ELF-1 (cell line): ENCODE data around the gene PSAT1.

Experiments used
- DNase-seq: peaks from one replicate; pipeline ENCODE4 v3.0.0-alpha.2; 2016; ENCODE audit warnings: low read depth, low spot score

PSAT1 gene

DNA sequence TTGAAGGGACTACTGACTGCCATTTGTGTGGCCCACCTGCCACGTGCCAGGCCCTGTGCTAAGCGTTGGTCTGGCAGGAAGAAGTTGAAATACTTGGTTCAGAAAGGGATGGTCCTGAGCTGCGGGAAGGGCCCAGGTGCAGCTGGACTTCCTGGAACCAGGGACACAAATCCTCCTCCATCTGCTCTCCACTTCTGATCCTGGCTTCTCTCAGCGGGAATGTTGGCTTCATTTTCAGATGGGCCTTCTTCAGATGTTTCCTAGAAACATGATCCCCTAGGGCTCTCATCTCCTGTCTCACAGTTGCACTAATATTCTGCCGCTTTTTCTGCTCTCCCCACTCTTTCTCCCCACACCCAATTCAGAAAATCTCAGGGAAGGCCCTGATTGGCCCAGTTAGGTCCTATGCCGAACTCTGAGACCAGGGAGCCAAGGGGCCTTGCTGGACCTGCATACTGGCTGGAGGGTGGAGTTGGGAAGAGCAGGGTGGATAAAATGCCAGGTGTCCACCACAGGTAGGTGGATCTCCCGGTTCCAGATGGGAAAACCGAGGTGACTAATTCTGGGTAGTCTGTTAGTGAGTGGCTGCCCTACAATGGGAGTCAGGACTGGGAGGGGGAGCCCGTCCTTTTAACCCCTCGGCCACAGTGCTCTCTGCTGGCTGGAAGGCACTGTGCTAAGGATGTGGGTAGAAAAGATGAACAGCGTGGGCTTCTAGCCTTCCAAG is 19.4 kb downstream of the PSAT1 start:
- DNase-seq = no peak

- DNase-seq = no peak
These were observed 22.5 kb downstream of the PSAT1 start for GRCh38 chr9:78319197-78320029.

GRCh38 chr9:78320030-78320693 is 23.2 kb downstream of the PSAT1 start:
- DNase-seq = no peak

DNA sequence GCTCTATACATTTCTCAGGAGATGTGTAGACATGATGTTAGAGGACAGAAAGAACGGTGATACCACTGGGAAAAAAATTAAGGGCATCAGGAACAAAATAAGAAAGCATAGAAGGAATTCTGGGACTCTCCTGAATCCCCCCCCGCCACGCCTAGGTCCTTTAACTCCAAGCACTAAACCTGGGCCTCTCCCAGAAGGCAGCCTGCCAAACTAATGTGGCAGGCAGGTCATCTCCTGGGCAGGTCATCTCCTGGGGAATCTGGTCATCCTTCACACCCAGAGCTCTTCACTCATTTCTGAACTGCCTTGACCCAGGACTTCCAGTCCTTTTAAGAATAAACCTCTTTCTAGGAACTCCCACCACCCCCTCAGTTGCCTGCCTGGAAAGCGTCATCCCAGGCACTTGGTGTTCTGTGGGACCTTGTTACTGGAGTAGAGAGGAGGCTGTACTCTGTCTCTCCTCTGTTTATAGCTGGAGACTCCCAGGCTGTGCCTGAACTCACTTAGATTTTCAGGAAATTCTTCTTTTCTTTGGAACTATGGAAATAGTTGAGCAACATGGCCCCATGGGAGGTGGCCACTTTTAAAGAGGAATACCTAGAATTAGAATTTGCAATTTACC is 24.1 kb downstream of the PSAT1 start:
- no peak for DNase-seq

- no peak for DNase-seq
These were observed 24.6 kb downstream of the PSAT1 start for GRCh38 chr9:78321505-78321904.

DNA sequence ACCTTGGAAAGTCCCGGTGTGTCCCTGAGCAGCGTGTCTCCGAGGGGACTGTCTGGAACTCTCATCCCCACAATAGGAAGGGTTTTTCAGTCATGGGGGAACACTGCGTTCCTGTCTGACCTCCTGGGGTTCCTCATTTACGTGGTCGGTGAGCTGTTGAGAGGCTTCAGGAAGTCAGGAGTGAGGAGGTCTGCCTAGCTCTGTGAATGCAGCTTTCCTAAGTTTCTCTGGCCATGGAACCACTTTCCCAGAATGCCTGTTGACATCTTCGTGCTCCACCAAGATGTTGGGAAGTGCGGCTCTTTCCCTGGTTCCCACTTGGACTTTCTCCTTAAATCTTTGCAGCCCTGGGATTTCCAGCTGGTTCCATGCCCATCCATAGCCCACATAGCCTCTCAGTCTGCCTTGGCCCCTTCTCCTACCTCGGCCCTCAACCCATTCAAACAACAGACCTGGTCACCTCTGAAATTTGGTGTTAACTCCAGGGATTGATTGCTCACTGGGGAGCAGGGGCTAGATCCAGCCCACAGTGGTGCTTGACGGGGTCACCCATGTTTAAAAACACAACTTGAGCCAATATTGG is 27.2 kb downstream of the PSAT1 start:
- no peak for DNase-seq

DNA sequence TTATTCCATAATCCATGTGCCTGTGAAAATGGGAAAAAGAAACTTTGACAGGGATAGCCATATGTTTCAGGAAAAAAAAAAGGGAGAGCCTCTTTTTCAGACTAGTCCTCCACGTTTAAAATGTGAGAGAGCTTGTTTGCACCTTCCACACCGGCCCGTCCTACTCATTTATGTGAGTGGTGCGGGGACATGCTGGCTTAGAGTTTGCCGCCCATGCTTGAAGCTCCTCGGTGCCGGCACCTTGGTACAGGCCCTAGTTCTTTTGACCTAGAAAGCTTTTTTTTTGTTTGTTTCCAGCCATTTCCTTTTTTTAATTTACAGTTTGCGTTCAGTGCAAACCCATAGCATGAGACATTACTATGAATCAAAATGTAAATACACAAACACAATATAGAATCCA is 27.8 kb downstream of the PSAT1 start:
- no peak for DNase-seq

- peak; percentile 89 for DNase-seq
These were observed 28.4 kb downstream of the PSAT1 start for GRCh38 chr9:78325343-78325742.

DNA sequence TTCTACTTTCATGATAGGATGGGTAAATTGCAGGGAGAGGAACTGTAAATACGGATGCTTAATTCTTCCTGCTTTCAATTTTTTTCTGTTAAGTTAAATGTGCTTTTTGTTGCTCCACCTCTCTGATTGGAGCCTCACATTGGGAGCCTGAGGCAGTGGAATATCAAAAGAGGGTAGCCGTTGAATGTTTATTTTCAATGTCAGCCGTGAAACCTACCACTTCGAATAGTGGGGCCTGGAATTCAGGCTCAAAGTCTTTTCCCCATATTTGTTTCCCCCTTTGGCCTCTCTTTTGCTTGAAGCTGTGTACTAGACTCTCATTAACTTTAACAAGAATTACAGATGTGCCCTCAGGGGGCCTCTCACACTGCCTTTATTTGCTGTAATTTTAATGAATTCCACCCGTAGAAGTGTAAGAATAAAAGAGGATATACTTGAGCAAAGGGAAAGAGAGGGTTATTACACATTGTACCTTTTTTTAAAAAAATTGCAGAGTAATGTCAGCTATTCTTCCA is 29.0 kb downstream of the PSAT1 start:
- no peak for DNase-seq

DNA sequence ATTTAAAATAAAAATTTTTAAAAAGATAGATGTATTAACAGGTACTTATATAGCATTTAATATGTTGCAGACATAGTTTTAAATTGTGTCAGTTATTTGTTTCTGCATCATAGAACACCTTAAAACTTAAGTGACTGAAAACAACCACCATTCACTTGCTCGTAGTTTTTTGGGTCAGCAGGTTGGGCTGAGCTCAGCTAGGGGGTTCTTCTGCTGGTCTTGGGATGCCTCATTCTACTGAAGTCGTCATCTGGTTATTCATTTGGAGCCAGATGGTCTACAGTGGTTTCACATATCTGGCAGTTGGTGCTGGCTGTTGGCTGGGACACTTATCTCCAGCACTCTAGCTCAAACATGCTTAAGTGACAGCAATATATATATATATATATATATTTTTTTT is 29.6 kb downstream of the PSAT1 start:
- DNase-seq = no peak

- no peak for DNase-seq
These were observed 35.5 kb downstream of the PSAT1 start for GRCh38 chr9:78332381-78332780.

DNA sequence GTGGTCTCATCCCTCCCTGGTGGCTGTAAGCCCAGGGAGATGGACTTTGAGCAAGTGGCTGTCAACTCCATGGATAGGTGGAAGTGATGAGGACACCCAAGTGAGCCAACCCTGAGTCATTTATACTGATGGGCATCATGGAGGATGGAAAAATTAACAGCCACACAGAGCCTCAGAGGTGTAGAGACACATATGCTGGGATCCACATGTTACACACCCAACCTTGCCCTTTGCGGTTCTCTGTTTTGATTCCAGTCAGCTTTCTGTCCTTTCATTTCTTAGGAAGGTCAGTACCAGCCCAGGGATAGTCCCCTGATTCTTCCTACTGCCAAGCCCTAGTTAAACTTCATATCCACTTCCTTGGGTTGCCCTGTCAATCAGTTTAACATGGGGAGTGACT is 51.9 kb downstream of the PSAT1 start:
- DNase-seq = no peak

DNA sequence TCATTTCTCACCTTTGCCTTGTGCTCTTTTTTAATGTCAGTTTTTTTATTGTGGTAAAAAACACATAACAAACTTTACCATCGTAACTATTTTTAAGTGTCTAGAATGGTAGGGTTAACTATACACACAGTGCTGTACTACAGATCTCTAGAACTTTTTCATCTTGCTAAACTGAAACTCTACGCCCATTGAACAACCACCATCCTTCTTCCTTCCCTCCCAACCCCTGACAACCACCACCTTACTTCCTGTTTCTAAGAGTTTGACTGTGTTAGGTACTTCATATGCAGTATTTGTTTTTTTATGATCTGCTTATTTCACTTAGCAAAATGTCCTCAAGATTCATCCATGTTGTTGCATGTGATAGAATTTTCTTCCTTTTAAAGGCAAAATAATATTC is 54.9 kb downstream of the PSAT1 start:
- no peak for DNase-seq

GRCh38 chr9:78354324-78354973 is 57.5 kb downstream of the PSAT1 start:
- DNase-seq = no peak

DNA sequence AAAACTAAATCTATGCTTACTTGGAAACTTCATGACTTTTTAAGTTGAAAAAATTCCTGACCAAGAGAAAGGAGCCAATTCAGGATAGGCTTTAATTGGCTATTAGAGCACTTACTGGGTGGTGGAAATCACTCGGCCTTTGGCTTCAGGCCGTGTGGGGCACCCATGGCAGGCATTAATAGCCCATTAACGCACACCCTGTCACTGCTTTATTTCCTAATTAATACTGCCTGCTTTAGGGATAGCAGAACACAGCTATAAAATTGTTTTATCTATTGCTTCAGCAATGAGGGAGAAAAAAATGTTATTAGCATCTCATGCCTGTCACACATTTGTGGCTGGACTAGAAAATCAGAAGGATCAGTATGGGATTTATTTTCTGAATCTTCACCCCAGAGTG is 58.1 kb downstream of the PSAT1 start:
- no peak for DNase-seq

GRCh38 chr9:78356634-78357033 is 59.7 kb downstream of the PSAT1 start:
- no peak for DNase-seq

- DNase-seq = peak; percentile 10
These were observed 60.4 kb downstream of the PSAT1 start for GRCh38 chr9:78357165-78357873.

GRCh38 chr9:78358329-78359051 is 61.6 kb downstream of the PSAT1 start:
- no peak for DNase-seq

DNA sequence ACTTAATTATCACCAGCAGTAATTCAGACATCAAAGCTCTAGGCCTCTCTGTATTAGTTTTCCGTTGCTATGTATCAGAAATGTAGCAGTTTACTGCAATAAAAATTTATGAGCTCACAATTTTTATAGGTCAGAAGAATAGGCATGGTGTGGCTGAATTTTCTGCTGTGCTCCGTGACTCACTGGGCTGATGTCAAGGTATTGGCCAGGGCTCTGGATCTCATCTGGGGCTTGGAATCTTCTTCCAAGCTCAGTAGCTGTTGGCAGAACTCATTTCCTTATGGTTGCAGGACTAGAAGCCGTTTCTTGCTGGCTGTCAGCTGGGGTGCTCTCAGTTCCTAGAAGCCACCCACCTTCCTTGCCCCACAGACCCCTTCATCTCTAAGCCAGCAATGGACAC is 66.3 kb downstream of the PSAT1 start:
- DNase-seq = no peak
